Sigmoid colon (tissue), 7 donors: ENCODE measurements around the gene COBL. TPM values are rescaled to one million over a fixed set of nuclear protein-coding genes. Genes with fewer than 3 reads are reported as not detected.

Source experiments
- DNase-seq: peaks from one replicate; pipeline ENCODE4 v3.0.0-alpha.2; 2019
- H3K27ac ChIP-seq, 4 donors: fragments of 200-600 bp; sonication (generic); one replicate each; pipeline ENCODE4 v1.5.1; 2016 to 2019; ENCODE audit warnings: mild to moderate bottlenecking in 1 of 4
- H3K27me3 ChIP-seq, 3 donors: fragments of 200-600 bp; sonication (generic); one replicate each; pipeline ENCODE4 v1.5.1; 2019; ENCODE audit warnings: mild to moderate bottlenecking in 1 of 3
- H3K36me3 ChIP-seq, 4 donors: fragments of 200-600 bp; sonication (generic); one replicate each; pipeline ENCODE4 v1.5.1; 2016 to 2019
- H3K4me1 ChIP-seq, 4 donors: fragments of 200-600 bp; sonication (generic); one replicate each; pipeline ENCODE4 v1.5.1; 2017 to 2019
- H3K4me3 ChIP-seq, 4 donors: fragments of 200-600 bp; sonication (generic); one replicate each; pipeline ENCODE4 v1.5.1; 2017 to 2019; ENCODE audit warnings: mild to moderate bottlenecking in 2 of 4, moderate library complexity in 1 of 4
- H3K9me3 ChIP-seq, 4 donors: fragments of 200-600 bp in 3 of 4; sonication (generic) in 3 of 4; one replicate each; pipeline versions ENCODE4 v1.5.1 to v1.6.1; 2013 to 2019
- EP300 ChIP-seq, 4 donors: sonication (generic); formaldehyde crosslinking; IDR thresholded peaks; one replicate each; pipeline ENCODE4 v1.6.1; 2017; ENCODE audit warnings: antibody characterized with exemption in 4 of 4
- POLR2A ChIP-seq, 2 donors: fragments of 450-650 bp; IDR thresholded peaks; one replicate each; pipeline ENCODE4 v1.6.1; 2016; ENCODE audit warnings: antibody characterized with exemption in 2 of 2, mild to moderate bottlenecking in 2 of 2, moderate library complexity in 2 of 2
- POLR2AphosphoS5 ChIP-seq, 4 donors: sonication (generic); formaldehyde crosslinking; IDR thresholded peaks; one replicate each; pipeline ENCODE4 v1.6.1; 2017; ENCODE audit warnings: antibody characterized with exemption in 4 of 4
- WGBS, 2 donors: extraction: QIAGEN DNeasy Blood & Tissue Kit; methylation state at CpG; one replicate each; pipeline ENCODE4 v1.1.7; 2013; 5-methylcytosine and 5-hydroxymethylcytosine counted together
- intact Hi-C: fragments of 100-400 bp; cut with DNase I; formaldehyde crosslinking; loops from one replicate; pipeline ENCODE4 v1.15.1; 2023
- polyA plus RNA-seq, 3 donors: library from polyadenylated mRNA; stranded (reverse); fragments of 200-250 nt; gene quantifications; one replicate each; pipeline ENCODE4 v1.2.3, GENCODE V29; 2013
- total RNA-seq, 4 donors: library from RNA; depleted of rRNA; stranded (reverse); fragments of >200 nt; gene quantifications; one replicate each; pipeline ENCODE4 v1.1.0, GENCODE V29; 2016
- TF ChIP-seq, protein P1 (sequence below), 4 experiments: fragments of 450-650 bp in 3 of 4; fragments of 200-600 bp in 1 of 4; IDR thresholded peaks; one replicate each; pipeline ENCODE4 v1.5.1; 2016 to 2019; ENCODE audit warnings: antibody characterized with exemption in 4 of 4, mild to moderate bottlenecking in 3 of 4, moderate library complexity in 2 of 4
- donor health status: healthy with polysubstance abuse.
- donor health status: Bipolar disorder and iron deficiency.
- donor health status: healthy.

COBL gene
- total and polyA plus RNA-seq, 7 donors: 3.0 to 27.6 (median 10.0) TPM

GRCh38 chr7:51059504-51060142 lies 257.0 kb downstream of the COBL start:
- no peak for TF ChIP-seq POLR2A (IDR thresholded peaks at IDR 0.05)
- no peak for TF ChIP-seq EP300 (IDR thresholded peaks at IDR 0.05)
- TF ChIP-seq POLR2AphosphoS5 (IDR thresholded peaks at IDR 0.05): no peak
- TF ChIP-seq, protein P1, sequence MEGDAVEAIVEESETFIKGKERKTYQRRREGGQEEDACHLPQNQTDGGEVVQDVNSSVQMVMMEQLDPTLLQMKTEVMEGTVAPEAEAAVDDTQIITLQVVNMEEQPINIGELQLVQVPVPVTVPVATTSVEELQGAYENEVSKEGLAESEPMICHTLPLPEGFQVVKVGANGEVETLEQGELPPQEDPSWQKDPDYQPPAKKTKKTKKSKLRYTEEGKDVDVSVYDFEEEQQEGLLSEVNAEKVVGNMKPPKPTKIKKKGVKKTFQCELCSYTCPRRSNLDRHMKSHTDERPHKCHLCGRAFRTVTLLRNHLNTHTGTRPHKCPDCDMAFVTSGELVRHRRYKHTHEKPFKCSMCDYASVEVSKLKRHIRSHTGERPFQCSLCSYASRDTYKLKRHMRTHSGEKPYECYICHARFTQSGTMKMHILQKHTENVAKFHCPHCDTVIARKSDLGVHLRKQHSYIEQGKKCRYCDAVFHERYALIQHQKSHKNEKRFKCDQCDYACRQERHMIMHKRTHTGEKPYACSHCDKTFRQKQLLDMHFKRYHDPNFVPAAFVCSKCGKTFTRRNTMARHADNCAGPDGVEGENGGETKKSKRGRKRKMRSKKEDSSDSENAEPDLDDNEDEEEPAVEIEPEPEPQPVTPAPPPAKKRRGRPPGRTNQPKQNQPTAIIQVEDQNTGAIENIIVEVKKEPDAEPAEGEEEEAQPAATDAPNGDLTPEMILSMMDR (IDR thresholded peaks at IDR 0.05): no peak
- Histone ChIP-seq H3K4me3 (no peak overlapping the region), H3K4me1 (no peaks in the 10 kb centered on the region), H3K36me3 (no peaks in the 10 kb centered on the region), H3K27me3 (no peaks in the 10 kb centered on the region), H3K27ac (no peak overlapping the region), H3K9me3 (no peaks in the 10 kb centered on the region)
- 55 to 80% methylated on average over 9 of the region's 9 CpGs for WGBS, 2 donors
- no peak for DNase-seq
- intact Hi-C loops: loop anchor here (10.0 kb wide), 1 partner anchor 445 kb away; no protein-coding TSS in a partner anchor

DNA sequence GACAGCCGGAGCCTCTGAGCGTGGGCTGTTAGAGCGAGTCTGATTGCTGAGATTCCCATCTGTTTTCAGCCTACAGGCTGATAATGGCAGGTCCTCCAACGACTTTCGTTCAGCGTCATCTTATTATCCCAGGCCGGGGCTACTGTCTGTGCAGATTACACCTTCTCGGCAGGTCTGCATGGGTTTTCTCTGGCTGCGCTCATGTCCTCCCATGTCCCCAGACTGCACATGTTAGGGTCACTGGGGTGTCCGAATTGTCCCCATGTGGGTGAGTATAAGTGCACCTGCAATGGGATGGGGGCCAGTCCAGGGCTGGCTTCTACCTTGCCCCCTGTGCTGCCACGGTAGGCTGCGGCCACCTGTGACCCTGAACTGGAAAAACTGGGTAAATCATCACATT lies 257.8 kb downstream of the COBL start:
- 96 to 97% methylated on average over 12 of the region's 12 CpGs for WGBS, 2 donors
- TF ChIP-seq, protein P1 (IDR thresholded peaks at IDR 0.05): no peak
- TF ChIP-seq EP300 (IDR thresholded peaks at IDR 0.05) (no peak), POLR2A (IDR thresholded peaks at IDR 0.05) (no peak), POLR2AphosphoS5 (IDR thresholded peaks at IDR 0.05) (no peak)
- Histone ChIP-seq H3K4me3 (no peak overlapping the region), H3K4me1 (no peaks in the 10 kb centered on the region), H3K36me3 (no peaks in the 10 kb centered on the region), H3K27ac (no peak overlapping the region), H3K9me3 (no peaks in the 10 kb centered on the region), H3K27me3 (no peaks in the 10 kb centered on the region)
- intact Hi-C loops: no loop called here
- DNase-seq: no peak

DNA sequence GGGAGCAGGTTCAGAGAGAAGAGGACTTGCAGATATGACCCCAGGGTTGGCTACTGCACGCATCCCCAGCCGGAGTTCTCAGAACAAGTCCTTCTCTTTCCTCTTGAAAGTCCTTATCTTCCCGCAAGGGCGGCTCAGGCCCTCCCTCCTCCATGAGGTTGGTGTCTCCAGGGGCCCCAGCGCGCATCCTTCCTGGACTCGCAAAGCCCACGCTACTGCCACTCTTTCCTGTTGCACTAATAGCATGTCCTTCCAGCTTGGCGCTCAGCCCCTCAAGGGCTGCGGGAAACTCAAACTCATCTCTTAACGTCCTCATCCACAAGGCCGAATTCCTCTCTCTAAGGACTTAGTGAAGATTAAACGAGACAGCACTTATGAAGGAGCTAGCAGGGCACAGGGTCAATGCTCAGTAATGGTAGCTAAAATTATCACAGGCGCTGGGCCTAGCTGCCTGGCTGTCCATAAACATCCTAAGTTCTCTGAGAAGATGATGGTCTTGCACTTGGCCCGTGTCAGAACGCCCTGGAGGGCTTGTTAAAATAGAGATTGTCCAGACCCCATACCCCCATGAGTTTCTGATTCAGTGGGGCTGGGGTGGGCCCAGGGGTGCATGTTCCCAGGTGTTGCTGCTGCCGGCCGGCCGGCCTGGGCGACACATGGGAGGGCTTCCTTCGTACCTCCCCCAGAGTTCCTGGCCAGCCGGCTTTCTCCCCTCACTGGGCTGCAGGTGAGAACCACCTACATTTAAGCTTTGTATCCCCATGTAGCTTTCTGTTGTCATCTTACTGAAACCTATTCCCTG lies 261.4 kb downstream of the COBL start:
- Histone ChIP-seq H3K4me1 (no peaks in the 10 kb centered on the region), H3K9me3 (no peaks in the 10 kb centered on the region), H3K36me3 (no peaks in the 10 kb centered on the region), H3K4me3 (no peak overlapping the region), H3K27me3 (no peaks in the 10 kb centered on the region), H3K27ac (no peak overlapping the region)
- no peak for DNase-seq
- 87 to 93% methylated on average over 22 of the region's 22 CpGs for WGBS, 2 donors
- TF ChIP-seq EP300 (IDR thresholded peaks at IDR 0.05) (no peak), POLR2AphosphoS5 (IDR thresholded peaks at IDR 0.05) (no peak), POLR2A (IDR thresholded peaks at IDR 0.05) (no peak)
- TF ChIP-seq, protein P1 (IDR thresholded peaks at IDR 0.05): no peak
- intact Hi-C loops: no loop called here

DNA sequence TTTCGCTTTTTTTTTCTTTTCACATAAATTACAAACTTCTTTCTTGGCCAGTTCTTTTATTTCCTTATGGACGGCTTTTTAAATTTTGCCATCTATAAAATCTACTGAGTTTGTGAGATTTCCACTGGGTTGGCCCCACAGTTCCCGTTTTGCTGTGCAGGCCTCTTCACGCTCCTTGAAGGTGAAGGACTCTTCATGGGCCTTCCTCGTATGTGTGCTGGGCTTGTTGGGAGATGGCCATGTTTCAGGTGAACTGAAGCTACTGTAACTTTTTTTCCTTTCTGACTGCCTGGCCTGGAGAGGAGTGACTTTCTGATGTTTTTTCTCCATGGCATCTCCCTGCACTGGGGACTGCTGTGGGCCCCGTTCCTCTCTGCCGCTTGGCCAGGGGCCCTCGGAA lies 262.4 kb downstream of the COBL start:
- TF ChIP-seq, protein P1 (IDR thresholded peaks at IDR 0.05): no peak
- TF ChIP-seq POLR2A (IDR thresholded peaks at IDR 0.05) (no peak), EP300 (IDR thresholded peaks at IDR 0.05) (no peak), POLR2AphosphoS5 (IDR thresholded peaks at IDR 0.05) (no peak)
- no peak for DNase-seq
- H3K4me1 ChIP-seq: no peaks in the 10 kb centered on the region
- no peaks in the 10 kb centered on the region for H3K27me3 ChIP-seq
- intact Hi-C loops: no loop called here
- H3K27ac ChIP-seq: no peak overlapping the region
- H3K9me3 ChIP-seq: no peaks in the 10 kb centered on the region
- no peaks in the 10 kb centered on the region for H3K36me3 ChIP-seq
- H3K4me3 ChIP-seq: no peak overlapping the region
- 85 to 92% methylated on average over 8 of the region's 8 CpGs for WGBS, 2 donors
